Endometrium (tissue), 2 donors: ENCODE results near the gene TMEM161A.

Source experiments
- FAIRE-seq: peaks from 2 replicates; lab custom pipeline; 2012; peaks lifted over from hg19 to GRCh38; lab: Jason Lieb, UNC
- donor health status: control.
- donor health status: control.

The TMEM161A gene

DNA sequence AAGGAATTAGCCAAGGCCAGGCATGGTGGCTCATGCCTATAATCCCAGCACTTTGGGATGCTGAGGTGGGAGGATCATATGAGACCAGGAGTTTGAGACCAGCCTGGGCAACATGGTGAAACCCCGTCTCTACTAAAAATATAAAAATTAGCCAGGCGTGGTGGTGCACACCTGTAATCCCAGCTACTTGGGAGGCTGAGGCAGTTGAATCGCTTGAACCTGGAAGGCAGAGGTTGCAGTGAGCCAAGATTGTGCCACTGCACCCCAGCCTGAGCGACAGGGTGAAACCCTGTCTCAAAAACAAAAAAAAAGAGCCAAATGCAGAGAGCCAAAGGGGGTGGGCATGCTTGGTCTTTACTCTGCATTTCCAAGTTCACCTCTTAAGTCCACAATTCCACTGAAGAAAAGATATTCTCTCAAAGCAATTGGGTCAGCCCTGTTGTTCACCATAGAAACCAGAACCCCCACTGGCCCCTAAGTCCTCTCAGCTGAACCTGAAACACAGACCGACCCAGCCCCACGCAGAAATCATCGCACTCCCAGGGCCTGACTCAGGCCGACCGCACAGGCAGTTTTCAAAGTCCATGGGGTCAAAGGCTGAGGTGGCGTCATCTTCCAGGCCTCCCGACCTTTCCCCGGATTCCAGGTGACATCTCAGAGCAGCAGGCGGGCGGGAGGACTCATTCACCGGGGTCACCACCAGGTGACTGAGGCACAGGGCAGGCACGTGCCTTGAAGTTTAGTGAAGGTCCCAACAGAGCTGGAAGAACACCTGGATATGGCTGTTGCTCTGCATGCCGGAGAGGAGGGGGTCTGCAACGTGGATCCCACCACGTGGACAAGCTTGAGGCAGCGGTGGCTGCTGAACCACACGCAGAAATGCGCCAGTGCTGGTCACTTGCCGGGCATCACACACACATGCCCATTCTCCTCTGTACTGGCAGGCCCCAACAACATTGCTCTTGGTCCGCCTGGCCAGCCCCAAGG lies 41.3 kb downstream of the TMEM161A start:
- FAIRE-seq: no peak

DNA sequence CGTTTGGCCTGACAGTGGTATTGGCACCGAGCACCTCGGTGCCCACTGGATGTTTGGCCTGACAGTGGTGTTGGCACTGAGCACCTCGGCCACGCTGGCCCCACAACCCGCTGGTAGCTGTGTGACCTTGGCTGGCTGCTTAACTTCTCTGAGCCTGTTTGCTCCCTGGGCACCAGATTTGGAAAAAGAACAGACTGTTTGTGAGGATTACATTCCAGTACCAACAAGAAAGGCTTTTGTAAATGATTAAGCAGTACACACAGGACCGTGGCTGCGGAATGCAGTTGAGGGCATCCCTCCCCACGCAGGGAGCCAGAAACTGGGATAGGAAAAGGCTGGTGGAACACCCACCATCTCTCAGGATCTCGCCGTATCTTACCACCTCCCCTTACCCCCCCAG lies 42.6 kb downstream of the TMEM161A start:
- no peak for FAIRE-seq

DNA sequence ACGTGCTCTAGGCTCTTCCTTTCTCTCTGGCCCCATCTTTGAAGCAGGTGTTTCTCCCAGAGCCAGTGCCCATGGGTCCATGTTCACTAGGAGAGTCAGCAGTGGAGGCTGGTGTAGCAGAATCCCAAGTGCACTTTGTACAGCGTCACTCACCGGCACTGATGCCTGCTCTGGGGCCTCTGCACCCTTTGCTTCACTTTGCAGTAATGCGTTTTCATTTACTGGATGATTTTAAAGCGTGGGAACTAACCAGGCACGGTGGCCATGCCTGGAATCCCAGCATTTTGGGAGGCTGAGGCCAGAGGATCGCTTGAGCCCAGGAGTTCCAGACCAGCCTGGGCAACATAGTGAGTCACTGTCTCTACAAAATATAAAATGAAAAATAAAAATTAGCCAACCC lies 43.8 kb downstream of the TMEM161A start:
- FAIRE-seq: no peak

DNA sequence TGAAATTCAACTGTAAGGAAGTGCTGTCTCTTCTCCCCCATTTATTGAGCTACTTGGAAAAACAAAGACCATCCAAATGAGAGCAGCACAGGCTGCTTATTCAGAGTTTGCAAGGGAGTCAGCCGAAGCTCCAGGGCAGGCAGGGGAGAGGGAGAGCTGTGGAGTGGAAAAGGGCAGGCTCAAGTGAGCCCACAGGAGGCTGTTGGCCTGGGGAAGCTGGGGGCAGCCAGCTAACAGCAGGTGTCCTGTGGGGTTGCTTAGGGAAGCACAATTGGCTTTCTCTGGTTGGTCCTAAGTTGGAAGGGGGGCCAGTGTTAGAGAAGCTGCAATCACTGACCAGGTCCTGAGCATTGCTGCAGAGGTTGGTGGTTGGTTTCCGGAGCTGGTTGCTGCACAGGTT lies 50.6 kb downstream of the TMEM161A start:
- FAIRE-seq: no peak

DNA sequence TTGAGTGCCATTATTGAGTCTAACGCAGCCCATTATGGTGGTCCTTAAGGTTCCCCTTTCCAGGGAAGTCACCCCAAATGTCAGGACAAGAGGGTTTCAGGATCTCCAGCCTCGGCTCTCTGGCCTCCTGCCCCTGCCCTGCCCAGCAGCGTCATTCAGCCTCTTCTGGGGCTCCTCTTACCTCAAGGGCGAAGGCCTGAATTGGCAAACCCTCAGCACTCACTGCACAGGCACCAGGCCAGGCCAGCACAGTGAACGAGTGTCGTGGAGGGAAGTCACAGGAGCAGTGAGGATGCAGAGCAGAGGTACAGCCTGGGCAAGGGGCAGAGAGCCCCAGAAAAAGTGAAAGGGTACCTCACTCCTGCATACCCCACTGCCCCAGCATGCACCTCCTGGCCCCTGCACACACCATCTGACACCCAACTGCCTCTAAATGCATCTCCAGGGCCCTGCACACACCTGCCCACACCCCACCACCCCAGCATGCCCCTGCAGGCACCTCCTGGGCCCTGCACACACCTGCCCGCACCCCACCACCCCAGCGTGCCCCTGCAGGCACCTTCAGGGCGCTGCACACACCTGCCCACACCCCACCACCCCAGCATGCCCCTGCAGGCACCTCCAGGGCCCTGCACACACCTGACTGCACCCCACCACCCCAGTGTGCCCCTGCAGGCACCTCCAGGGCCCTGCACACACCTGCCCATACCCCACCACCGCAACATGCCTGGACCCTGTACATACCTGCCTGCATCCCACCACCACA lies 54.7 kb downstream of the TMEM161A start:
- FAIRE-seq: no peak

DNA sequence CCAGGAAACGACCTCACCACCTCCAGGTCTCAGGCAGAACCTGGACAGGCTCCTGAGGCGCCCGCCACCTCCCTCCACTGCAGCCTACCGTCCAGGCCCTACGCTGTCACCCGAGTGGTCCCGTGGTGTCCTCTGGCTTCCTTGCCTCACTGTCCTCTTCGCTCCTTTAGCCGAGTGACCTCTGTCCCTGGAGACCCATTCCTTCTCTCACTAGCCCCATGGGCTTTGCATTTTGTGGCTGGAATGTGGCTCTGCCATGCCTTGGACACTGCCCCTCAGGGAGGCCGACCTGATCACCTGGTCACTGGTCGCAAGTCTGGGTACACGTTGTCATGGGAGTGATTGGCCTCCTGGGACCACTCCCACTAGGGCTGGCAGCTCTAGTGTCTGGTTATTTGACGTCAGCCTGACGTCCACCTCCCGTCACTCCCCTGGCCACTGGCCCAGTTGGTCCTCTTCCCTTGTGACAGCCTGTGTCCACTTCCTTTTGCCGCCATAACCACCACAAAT lies 56.6 kb downstream of the TMEM161A start:
- FAIRE-seq: no peak

DNA sequence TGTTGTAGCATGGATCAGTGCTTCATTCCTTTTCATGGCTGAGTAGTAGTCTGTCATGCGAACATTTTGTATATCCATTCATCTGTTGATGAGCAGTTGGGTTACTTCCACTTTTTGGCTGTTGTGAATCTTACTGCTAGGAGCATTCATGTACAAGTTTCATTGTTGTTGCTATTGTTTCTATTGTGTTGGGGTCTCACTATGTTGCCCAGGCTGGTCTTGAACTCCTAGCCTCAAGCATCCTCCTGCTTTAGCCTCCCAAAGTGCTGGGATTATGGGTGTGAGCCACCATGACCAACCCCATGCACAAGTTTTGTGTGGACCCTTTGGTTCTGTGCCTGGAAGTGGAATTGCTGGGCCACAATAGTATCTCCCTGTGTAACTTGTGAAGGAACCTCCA lies 58.7 kb downstream of the TMEM161A start:
- no peak for FAIRE-seq

DNA sequence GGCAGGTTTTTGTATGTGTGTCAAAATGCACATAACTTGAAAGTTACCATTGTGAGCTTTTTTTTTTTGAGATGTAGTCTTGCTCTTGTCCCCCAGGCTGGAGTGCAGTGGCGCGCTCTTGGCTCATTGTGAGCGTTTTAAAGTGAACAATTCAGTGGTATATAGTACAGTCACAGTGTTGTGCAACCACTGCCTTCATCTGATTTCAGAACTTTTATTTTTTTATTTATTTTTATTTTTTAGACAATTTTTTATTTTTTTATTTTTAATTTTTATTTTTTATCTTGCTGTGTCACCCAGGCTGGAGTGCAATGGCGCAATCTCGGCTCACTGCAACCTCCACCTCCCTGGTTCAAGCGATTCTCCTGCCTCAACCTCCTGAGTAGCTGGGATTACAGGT lies 59.5 kb downstream of the TMEM161A start:
- FAIRE-seq: no peak

DNA sequence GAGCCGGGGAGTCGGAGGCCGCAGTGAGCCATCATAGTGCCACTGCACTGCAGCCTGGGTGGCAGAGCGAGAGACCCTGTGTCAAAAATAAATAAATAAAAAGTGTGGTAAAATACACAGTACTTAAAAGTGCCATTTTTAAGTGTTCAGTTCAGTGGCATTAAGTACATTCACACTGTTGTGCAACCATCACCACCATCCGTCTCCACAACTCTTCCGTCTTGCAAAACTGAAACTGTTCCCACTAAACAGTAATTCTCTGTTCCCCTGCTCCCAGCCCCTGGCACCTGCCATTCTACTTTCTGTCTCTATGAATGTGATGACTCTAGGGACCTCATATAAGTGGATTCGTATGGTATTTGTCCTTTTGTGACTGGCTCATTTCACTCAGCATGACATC lies 61.2 kb downstream of the TMEM161A start:
- FAIRE-seq: no peak

DNA sequence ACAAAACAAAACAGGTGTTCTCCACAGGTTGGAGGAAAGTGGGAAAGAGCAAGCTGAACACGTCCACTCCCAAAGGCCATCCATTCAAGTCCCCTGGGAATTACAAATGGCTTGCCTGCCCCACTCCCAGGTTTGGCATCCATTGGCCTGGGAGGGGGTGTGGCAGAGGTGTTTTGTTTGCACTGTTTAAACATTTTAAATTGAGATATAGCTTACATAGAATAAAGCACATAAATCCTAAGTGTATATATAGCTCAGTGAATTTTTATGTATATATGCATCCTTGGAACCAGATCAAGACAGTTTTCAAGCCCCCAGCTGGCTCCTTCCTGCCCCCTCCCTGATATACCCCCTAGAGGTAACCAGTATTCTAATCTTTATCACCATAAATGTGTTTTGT lies 61.8 kb downstream of the TMEM161A start:
- FAIRE-seq: no peak

DNA sequence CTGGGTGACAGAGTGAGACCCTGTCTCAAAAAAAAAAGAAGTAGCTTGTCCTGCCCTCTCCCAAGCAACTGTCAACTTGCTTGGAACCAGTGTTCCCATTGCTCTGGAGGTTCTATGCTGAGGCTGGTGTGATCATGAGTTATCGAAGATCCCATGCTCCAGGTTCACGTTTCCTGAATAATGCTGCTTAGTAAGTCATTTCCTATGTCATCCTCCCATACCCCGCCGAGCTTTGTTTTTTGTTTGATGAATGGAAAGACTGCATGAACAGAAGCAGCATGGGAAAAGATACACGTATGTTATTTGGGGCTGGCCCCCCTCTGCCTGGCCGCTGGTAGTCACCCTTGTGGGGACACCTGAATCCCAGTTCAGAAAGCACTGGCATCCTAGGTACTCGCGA lies 63.2 kb downstream of the TMEM161A start:
- FAIRE-seq: no peak

DNA sequence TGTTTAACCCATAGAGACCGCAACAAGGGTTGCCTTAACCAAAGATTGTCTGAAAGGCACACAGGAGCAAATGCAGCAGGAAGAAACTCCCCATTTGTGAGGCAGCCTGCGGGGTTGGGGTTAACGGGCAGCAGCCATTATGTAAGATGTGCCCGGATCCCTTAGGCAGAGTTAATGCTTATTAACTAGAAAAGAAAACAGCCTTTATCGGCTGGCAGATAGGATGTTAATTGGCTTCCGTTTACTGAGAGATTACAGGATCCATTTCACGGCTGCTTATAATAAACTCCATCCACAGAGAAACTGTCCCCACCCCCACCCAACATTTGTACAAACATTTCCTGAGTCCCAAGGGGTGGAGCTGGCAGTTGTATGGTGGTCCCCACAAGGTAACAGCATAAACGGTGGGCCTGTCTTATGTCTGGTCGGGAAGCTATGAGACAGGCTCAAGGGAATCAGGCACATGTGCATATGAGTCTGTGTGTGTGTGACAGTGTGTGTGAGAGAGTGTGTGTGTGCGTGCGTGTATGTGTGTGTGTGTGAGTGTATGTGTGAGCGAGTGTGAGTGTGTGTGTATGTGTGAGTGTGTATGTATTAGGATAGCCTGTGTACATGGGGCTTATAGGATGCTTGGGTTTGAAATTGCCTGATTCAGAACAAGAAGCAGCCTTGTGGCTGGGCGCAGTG lies 63.9 kb downstream of the TMEM161A start:
- FAIRE-seq: no peak

DNA sequence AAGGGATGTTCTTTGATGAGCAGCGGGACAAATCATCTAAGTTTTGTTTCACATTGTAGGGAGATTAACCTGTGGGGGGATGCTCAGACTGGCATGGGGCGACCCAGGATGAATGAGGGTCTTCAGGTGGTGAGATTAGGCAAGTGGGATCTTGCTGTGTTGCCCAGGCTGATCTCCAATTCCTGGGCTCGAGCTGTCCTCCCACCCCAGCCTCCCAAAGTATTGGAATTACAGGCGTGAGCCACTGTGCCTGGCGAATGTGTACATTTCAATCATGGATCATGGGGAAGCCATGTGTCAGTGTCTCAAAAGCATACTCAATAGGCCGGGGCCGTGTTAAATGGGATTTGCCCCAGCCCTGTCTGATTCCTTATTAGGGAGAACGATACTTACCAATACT lies 66.4 kb downstream of the TMEM161A start:
- no peak for FAIRE-seq
